Astrocyte of the cerebellum (primary cell): Measurements from ENCODE around the gene ANKRD16.

Source experiments
- DNase-seq: peaks from one replicate; pipeline ENCODE4 v3.0.0-alpha.2; 2011; ENCODE audit warnings: low read depth
- H3K4me3 ChIP-seq: 2 replicates; pipeline ENCODE4 v1.5.1; 2011; ENCODE audit warnings: mild to moderate bottlenecking, low read depth, low read length, moderate library complexity
- in situ Hi-C: cut with HindIII; loops from 2 replicates; pipeline ENCODE4 v1.10.0; 2017; ENCODE audit warnings: low sequenced_read_pairs
- TF ChIP-seq, protein P1 (sequence below): IDR thresholded peaks from 2 replicates; pipeline ENCODE4 v1.5.1; 2012; ENCODE audit warnings: low read length, low read depth, moderate library complexity, mild to moderate bottlenecking; ENCODE audit errors: missing control alignments

ANKRD16 gene

GRCh38 chr10:5894403-5894802 is 4.7 kb upstream of the ANKRD16 start:
- DNase-seq, result no peak
- TF ChIP-seq, protein P1, sequence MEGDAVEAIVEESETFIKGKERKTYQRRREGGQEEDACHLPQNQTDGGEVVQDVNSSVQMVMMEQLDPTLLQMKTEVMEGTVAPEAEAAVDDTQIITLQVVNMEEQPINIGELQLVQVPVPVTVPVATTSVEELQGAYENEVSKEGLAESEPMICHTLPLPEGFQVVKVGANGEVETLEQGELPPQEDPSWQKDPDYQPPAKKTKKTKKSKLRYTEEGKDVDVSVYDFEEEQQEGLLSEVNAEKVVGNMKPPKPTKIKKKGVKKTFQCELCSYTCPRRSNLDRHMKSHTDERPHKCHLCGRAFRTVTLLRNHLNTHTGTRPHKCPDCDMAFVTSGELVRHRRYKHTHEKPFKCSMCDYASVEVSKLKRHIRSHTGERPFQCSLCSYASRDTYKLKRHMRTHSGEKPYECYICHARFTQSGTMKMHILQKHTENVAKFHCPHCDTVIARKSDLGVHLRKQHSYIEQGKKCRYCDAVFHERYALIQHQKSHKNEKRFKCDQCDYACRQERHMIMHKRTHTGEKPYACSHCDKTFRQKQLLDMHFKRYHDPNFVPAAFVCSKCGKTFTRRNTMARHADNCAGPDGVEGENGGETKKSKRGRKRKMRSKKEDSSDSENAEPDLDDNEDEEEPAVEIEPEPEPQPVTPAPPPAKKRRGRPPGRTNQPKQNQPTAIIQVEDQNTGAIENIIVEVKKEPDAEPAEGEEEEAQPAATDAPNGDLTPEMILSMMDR, result no peak

GRCh38 chr10:5893321-5893720 is 3.6 kb upstream of the ANKRD16 start:
- TF ChIP-seq, protein P1, result no peak
- in situ Hi-C loops, result no loop called here
- H3K4me3 ChIP-seq, result no peak overlapping the region
- no peak for DNase-seq

More at GRCh38 chr10:5894403-5894802, 4.7 kb upstream of the ANKRD16 start:
- in situ Hi-C loops, result no loop called here
- H3K4me3 ChIP-seq, result no peak overlapping the region

DNA sequence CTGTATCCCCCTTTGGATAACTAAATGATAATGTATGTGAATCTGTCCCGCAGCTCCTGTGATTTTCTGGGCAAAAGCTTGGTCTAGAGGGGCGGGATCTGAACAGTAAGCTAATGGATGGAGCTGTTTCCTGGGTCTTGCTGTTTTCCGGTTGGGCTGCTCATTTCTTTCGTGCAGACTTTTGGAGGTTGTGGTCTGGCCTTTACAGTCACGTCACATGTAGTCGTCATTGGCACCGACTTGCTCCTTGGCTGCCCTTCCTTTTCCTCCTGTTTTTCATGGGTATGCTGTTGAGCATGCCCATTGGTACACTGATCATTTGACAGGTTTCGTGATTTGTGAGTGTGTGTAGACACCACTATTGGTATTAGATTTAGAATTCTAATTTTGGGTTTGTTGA is 2.3 kb upstream of the ANKRD16 start:
- no peak for DNase-seq
- no peak overlapping the region for H3K4me3 ChIP-seq
- in situ Hi-C loops, result no loop called here
- TF ChIP-seq, protein P1, result no peak

GRCh38 chr10:5891009-5891408 is 1.3 kb upstream of the ANKRD16 start:
- peak overlapping the region; percentile 68 for H3K4me3 ChIP-seq
- in situ Hi-C loops, result no loop called here
- TF ChIP-seq, protein P1, result no peak
- no peak for DNase-seq

GRCh38 chr10:5890452-5890915 is 791 bp upstream of the ANKRD16 start:
- no peak for DNase-seq
- peak overlapping the region; percentile 68 for H3K4me3 ChIP-seq
- in situ Hi-C loops, result no loop called here
- TF ChIP-seq, protein P1, result no peak

DNA sequence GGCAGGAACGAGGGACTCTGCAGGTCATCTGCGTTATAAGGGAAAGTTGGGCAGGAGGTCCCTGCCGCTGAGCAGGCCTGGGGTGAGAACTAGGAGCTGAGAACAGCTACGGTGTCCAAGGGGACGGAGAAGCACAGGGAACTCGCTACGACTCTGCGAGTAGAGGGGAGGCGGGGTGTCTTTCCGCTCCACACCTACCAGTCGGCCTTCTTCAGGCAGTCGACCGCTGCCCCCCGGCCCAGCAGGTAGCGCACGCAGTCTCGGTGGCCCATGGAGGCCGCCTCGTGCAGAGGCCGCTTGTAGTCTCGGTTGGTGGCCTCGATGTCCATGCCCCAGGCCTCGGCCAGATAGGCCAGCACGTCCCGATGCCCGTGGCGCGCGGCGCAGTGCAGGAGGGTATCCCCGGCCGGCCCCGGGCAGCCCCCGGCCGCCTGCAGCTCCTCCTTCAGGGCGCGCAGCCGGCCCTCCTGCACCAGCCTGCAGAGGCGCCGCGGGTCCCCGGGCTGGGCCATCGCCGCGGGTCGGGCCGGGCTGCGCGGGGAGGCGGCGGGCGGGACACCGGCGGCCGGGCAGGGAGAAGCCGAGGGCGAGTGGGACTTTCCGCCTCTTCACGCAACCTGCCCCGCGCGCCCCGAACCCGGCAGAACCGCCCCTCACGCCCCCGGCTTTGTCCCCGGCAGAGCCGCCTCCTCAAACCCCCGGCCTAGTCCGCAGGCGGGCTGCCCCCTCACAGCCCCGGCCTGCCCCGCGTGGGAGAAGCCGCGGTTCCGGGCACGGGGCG is 660 bp downstream of the ANKRD16 start:
- TF ChIP-seq, protein P1, result no peak
- peak overlapping the region; percentile 79 for H3K4me3 ChIP-seq
- in situ Hi-C loops, result no loop called here
- no peak for DNase-seq
